PC-3 (cell line): ENCODE data around the gene FBXO24. TPM values are rescaled to one million over a fixed set of nuclear protein-coding genes. Genes with fewer than 3 reads are reported as not detected.

Experiments
- ATAC-seq: fragments of 200-7000 bp; cut with Tn5 transposase; 2 replicates; pipeline ENCODE4 v1.9.1; 2020; ENCODE audit warnings: mild to moderate bottlenecking, moderate library complexity
- BruUV-seq: library from RNA; stranded (reverse); fragments of 400-500 nt; replicated peaks from 2 replicates; lab custom pipeline; 2021; lab: Mats Ljungman, UMichigan
- CTCF ChIA-PET: fragments of 300-600 bp; sonication (Branson Sonifier 250); formaldehyde crosslinking; loops from one replicate; lab custom pipeline; 2022; ENCODE audit warnings: antibody characterized with exemption; lab: Charles Lee
- POLR2A ChIA-PET: fragments of 300-600 bp; sonication (Branson Sonifier 250); formaldehyde crosslinking; loops from one replicate; lab custom pipeline; 2022; ENCODE audit warnings: antibody characterized with exemption; ENCODE audit not compliant: unreplicated experiment; lab: Charles Lee
- DNase-seq: peaks from one replicate; pipeline ENCODE4 v3.0.0-alpha.2; 2015
- H2AFZ ChIP-seq: fragments of 300-600 bp; sonication (generic); 2 replicates; pipeline ENCODE4 v1.6.0; 2016; ENCODE audit warnings: antibody characterized with exemption, low read length
- H3F3A ChIP-seq: fragments of 300-600 bp; sonication (generic); one replicate; pipeline ENCODE4 v1.6.0; 2017; ENCODE audit warnings: antibody characterized with exemption, low read length, control low read depth, mild to moderate bottlenecking; ENCODE audit not compliant: unreplicated experiment
- H3K27ac ChIP-seq: fragments of 300-600 bp; sonication (generic); 2 replicates; pipeline ENCODE4 v1.5.1; 2016; ENCODE audit warnings: mild to moderate bottlenecking, low read length
- H3K27me3 ChIP-seq: fragments of 300-600 bp; sonication (generic); 2 replicates; pipeline ENCODE4 v1.6.1; 2016; ENCODE audit warnings: low read length, mixed read lengths
- H3K36me3 ChIP-seq: fragments of 300-600 bp; sonication (generic); 2 replicates; pipeline ENCODE4 v1.6.1; 2016; ENCODE audit warnings: low read depth, mixed run types, low read length, mixed read lengths
- H3K4me1 ChIP-seq: fragments of 300-600 bp; sonication (generic); 2 replicates; pipeline ENCODE4 v1.5.1; 2016; ENCODE audit warnings: low read length; ENCODE audit not compliant: insufficient read depth
- H3K4me2 ChIP-seq: fragments of 300-600 bp; sonication (generic); 2 replicates; pipeline ENCODE4 v1.6.0; 2016; ENCODE audit warnings: low read length
- H3K4me3 ChIP-seq: fragments of 300-600 bp; sonication (generic); 2 replicates; pipeline ENCODE4 v1.5.1; 2016; ENCODE audit warnings: mild to moderate bottlenecking, low read length, mixed read lengths
- H3K79me2 ChIP-seq: fragments of 300-600 bp; sonication (generic); 2 replicates; pipeline ENCODE4 v1.6.1; 2017; ENCODE audit warnings: low read length, mixed read lengths
- H3K9ac ChIP-seq: fragments of 300-600 bp; sonication (generic); 2 replicates; pipeline ENCODE4 v1.6.0; 2016; ENCODE audit warnings: mild to moderate bottlenecking, low read length
- H3K9me2 ChIP-seq: fragments of 300-600 bp; sonication (generic); replicated peaks from 2 replicates; pipeline ENCODE4 v1.6.1; 2016; ENCODE audit warnings: mixed run types, low read length, mixed read lengths
- H3K9me3 ChIP-seq: fragments of 300-600 bp; sonication (generic); 2 replicates; pipeline ENCODE4 v1.6.1; 2016; ENCODE audit warnings: low read length, mixed read lengths
- H4K20me1 ChIP-seq: fragments of 300-600 bp; sonication (generic); 2 replicates; pipeline ENCODE4 v1.6.1; 2016; ENCODE audit warnings: low read length, mixed read lengths
- CTCF ChIP-seq: fragments of 300-600 bp; sonication (generic); conservative IDR thresholded peaks from 2 replicates; pipeline ENCODE4 v1.5.1; 2017; ENCODE audit warnings: antibody characterized with exemption, low read depth, mild to moderate bottlenecking, low read length
- EZH2 ChIP-seq: fragments of 300-600 bp; sonication (generic); IDR thresholded peaks from one replicate; pipeline ENCODE4 v1.6.1; 2017; ENCODE audit warnings: antibody characterized with exemption, mild to moderate bottlenecking, low read length; ENCODE audit not compliant: unreplicated experiment
- EZH2phosphoT487 ChIP-seq: fragments of 300-600 bp; sonication (generic); IDR thresholded peaks from 2 replicates; pipeline ENCODE4 v1.6.1; 2018; ENCODE audit warnings: mild to moderate bottlenecking, antibody characterized with exemption, low read length, borderline replicate concordance
- intact Hi-C: fragments of 100-400 bp; cut with micrococcal nuclease; formaldehyde crosslinking; loops from 2 replicates; pipeline ENCODE4 v1.9.0; 2023
- total RNA-seq: library from RNA; depleted of rRNA; stranded (reverse); fragments of >200 nt; gene quantifications from 2 replicates; pipeline ENCODE4 v1.2.3, GENCODE V29; 2014

FBXO24 gene
- total RNA-seq, 1 experiment from 2014 or later: 0.40 TPM

GRCh38 chr7:100562195-100563099 lies 23.7 kb upstream of the FBXO24 start:
- intact Hi-C loops: no loop called here
- ATAC-seq (no peak), DNase-seq (no peak)
- Histone ChIP-seq H3K4me1 (no peaks in the 10 kb centered on the region), H3F3A (no peaks in the 10 kb centered on the region), H2AFZ (no peak overlapping the region), H3K4me2 (no peak overlapping the region), H3K27me3 (no peaks in the 10 kb centered on the region), H3K4me3 (no peak overlapping the region), H3K27ac (no peak overlapping the region), H3K9me2 (no peaks in the 10 kb centered on the region), H4K20me1 (no peaks in the 10 kb centered on the region), H3K9me3 (no peaks in the 10 kb centered on the region), H3K9ac (no peak overlapping the region), H3K36me3 (no peaks in the 10 kb centered on the region), H3K79me2 (no peaks in the 10 kb centered on the region)
- TF ChIP-seq EZH2: no peak
- no peak for TF ChIP-seq CTCF
- TF ChIP-seq EZH2phosphoT487: no peak
- CTCF ChIA-PET: no interaction called here
- POLR2A ChIA-PET: no interaction called here
- no TSS peak for BruUV-seq

- TF ChIP-seq EZH2 (no peak), EZH2phosphoT487 (no peak), CTCF (no peak)
- intact Hi-C loops: no loop called here
These were observed 23.0 kb upstream of the FBXO24 start for GRCh38 chr7:100563100-100563564.

More at GRCh38 chr7:100563100-100563564, 23.0 kb upstream of the FBXO24 start:
- H3K9ac ChIP-seq: no peak overlapping the region
- ChIA-PET CTCF (interaction anchor here (2.5 kb wide), 1 partner anchor 25 kb away, joined by 12 read pairs; no protein-coding TSS in a partner anchor), POLR2A (interaction anchor here (0.6 kb wide), 1 partner anchor 277 kb away, joined by 3 read pairs; no protein-coding TSS in a partner anchor)
- H4K20me1 ChIP-seq: no peaks in the 10 kb centered on the region
- no peaks in the 10 kb centered on the region for H3K9me2 ChIP-seq
- no peak overlapping the region for H2AFZ ChIP-seq
- H3K4me3 ChIP-seq: no peak overlapping the region
- no peak overlapping the region for H3K27ac ChIP-seq
- DNase-seq: no peak
- H3K79me2 ChIP-seq: no peaks in the 10 kb centered on the region
- no peak overlapping the region for H3K4me2 ChIP-seq
- no peaks in the 10 kb centered on the region for H3K9me3 ChIP-seq
- H3K4me1 ChIP-seq: no peaks in the 10 kb centered on the region
- H3F3A ChIP-seq: no peaks in the 10 kb centered on the region
- H3K27me3 ChIP-seq: no peaks in the 10 kb centered on the region
- H3K36me3 ChIP-seq: no peaks in the 10 kb centered on the region
- no peak for ATAC-seq
- no TSS peak for BruUV-seq
